Hepatocyte (in vitro differentiated cells): ENCODE results near the gene PSG6.
"Not testable (repeated sequence)": the region's sequence is repeated elsewhere in the genome, so short reads cannot be mapped to it uniquely, and the experiment has no call there.

ENCODE experiments used
- EZH2phosphoT487 ChIP-seq: fragments of 200-600 bp; sonication (generic); IDR thresholded peaks from one replicate; pipeline ENCODE4 v1.6.1; 2018; ENCODE audit warnings: antibody characterized with exemption, mild to moderate bottlenecking, low read depth, moderate library complexity; ENCODE audit not compliant: unreplicated experiment, severe bottlenecking
- TF ChIP-seq, protein P1 (sequence below): fragments of 200-600 bp; sonication (generic); IDR thresholded peaks from 2 replicates; pipeline ENCODE4 v1.5.1; 2016; ENCODE audit warnings: antibody characterized with exemption, mild to moderate bottlenecking; ENCODE audit not compliant: poor library complexity

DNA sequence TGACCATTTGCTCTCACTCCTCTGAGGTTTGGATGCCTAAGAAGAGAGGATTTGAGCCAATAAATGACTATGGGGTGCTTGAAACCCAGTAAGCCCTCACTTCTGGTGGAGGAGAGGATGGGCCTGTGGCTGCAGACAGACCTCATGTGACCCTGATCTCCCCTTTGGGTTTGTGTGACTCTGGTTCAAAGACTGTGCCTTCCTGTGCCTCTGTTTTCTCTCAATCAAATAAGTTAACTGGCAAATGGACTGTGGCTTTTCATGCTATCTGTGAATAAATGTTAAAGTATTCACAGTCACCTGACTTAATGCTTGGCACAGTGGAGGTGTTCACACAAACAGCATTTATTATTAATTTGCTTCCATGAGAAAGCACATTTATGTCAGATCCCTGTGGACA, 64.9 kb downstream of the PSG6 start:
- TF ChIP-seq, protein P1, sequence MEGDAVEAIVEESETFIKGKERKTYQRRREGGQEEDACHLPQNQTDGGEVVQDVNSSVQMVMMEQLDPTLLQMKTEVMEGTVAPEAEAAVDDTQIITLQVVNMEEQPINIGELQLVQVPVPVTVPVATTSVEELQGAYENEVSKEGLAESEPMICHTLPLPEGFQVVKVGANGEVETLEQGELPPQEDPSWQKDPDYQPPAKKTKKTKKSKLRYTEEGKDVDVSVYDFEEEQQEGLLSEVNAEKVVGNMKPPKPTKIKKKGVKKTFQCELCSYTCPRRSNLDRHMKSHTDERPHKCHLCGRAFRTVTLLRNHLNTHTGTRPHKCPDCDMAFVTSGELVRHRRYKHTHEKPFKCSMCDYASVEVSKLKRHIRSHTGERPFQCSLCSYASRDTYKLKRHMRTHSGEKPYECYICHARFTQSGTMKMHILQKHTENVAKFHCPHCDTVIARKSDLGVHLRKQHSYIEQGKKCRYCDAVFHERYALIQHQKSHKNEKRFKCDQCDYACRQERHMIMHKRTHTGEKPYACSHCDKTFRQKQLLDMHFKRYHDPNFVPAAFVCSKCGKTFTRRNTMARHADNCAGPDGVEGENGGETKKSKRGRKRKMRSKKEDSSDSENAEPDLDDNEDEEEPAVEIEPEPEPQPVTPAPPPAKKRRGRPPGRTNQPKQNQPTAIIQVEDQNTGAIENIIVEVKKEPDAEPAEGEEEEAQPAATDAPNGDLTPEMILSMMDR = not testable (repeated sequence)
- TF ChIP-seq EZH2phosphoT487 = not testable (repeated sequence)
